HepG2 (cell line): ENCODE data around the gene DSE. TPM values are rescaled to one million over a fixed set of nuclear protein-coding genes. Genes with fewer than 3 reads are reported as not detected.

ENCODE experiments used
- ATAC-seq: fragments of 200-7000 bp; cut with Tn5 transposase; 3 replicates; pipeline ENCODE4 v1.9.1; 2020; ENCODE audit warnings: mild to moderate bottlenecking, moderate library complexity
- BruUV-seq: library from RNA; stranded (reverse); fragments of 400-500 nt; replicated peaks from 2 replicates; lab custom pipeline; 2021; lab: Mats Ljungman, UMichigan
- CTCF ChIA-PET: fragments of 300-600 bp; formaldehyde crosslinking; extraction: SDS; loops from one replicate; lab custom pipeline; 2021; ENCODE audit warnings: low total read pairs, inconsistent platforms, low intra/inter-chr PET ratio; lab: Yijun Ruan, JAX
- POLR2A ChIA-PET: fragments of 350-600 bp; sonication (Branson Sonifier 250); formaldehyde crosslinking; loops from one replicate; lab custom pipeline; 2020; ENCODE audit warnings: antibody characterized with exemption, inconsistent platforms; lab: Yijun Ruan, JAX
- DNase-seq: peaks from one replicate; pipeline ENCODE4 v3.0.0-alpha.2; 2015; ENCODE audit warnings: low spot score
- FAIRE-seq: peaks from 3 replicates; lab custom pipeline; 2011; peaks lifted over from hg19 to GRCh38; lab: Jason Lieb, UNC
- H2AFZ ChIP-seq: one replicate; pipeline ENCODE4 v1.6.1; 2011; ENCODE audit warnings: low read length, inconsistent platforms
- H3K27ac ChIP-seq: fragments of 300-600 bp; 3 replicates; pipeline ENCODE4 v1.8.0; 2011; ENCODE audit warnings: mixed run types, mild to moderate bottlenecking, mixed read lengths, low read length, inconsistent platforms; ENCODE audit not compliant: insufficient read depth; ENCODE audit errors: extremely low read length
- H3K27me3 ChIP-seq, 2 experiments: fragments of 200-600 bp in 1 of 2; 2 replicates in 1 of 2; 3 replicates in 1 of 2; pipeline versions ENCODE4 v1.6.0 to v1.8.0; 2011; ENCODE audit warnings: low read length in 2 of 2, mild to moderate bottlenecking in 2 of 2, moderate library complexity in 2 of 2, inconsistent platforms in 1 of 2; ENCODE audit not compliant: insufficient read depth in 2 of 2, control insufficient read depth in 1 of 2
- H3K36me3 ChIP-seq, 2 experiments: fragments of 200-600 bp in 1 of 2; replicated peaks in 1 of 2; 2 replicates in 1 of 2; 3 replicates in 1 of 2; pipeline versions ENCODE4 v1.5.1 to v1.8.0; 2011; ENCODE audit warnings: low read length in 2 of 2, inconsistent platforms in 1 of 2; ENCODE audit not compliant: insufficient read depth in 2 of 2, control insufficient read depth in 1 of 2
- H3K4me1 ChIP-seq: 2 replicates; pipeline ENCODE4 v1.5.1; 2012; ENCODE audit warnings: low read length, inconsistent platforms; ENCODE audit not compliant: insufficient read depth
- H3K4me2 ChIP-seq: 2 replicates; pipeline ENCODE4 v1.6.0; 2011; ENCODE audit warnings: low read depth, low read length, inconsistent platforms
- H3K4me3 ChIP-seq, 3 experiments: fragments of 200-600 bp in 1 of 3; sonication (generic), shearing (Covaris generic) in 1 of 3; replicated peaks in 1 of 3; 2 replicates each; pipeline ENCODE4 v1.5.1; 2011 to 2016; ENCODE audit warnings: low read length in 3 of 3, inconsistent platforms in 2 of 3, low read depth in 2 of 3, mild to moderate bottlenecking in 2 of 3, control low read depth in 1 of 3, mixed read lengths in 1 of 3; ENCODE audit not compliant: insufficient read depth in 1 of 3
- H3K79me2 ChIP-seq: one replicate; pipeline ENCODE4 v1.6.1; 2011; ENCODE audit warnings: low read length, inconsistent platforms; ENCODE audit not compliant: insufficient read depth
- H3K9ac ChIP-seq: 2 replicates; pipeline ENCODE4 v1.6.0; 2011; ENCODE audit warnings: mild to moderate bottlenecking, low read depth, low read length, inconsistent platforms; ENCODE audit not compliant: insufficient read depth
- H3K9me3 ChIP-seq: 2 replicates; pipeline ENCODE4 v1.5.1; 2012; ENCODE audit warnings: mild to moderate bottlenecking, low read length
- H4K20me1 ChIP-seq: 2 replicates; pipeline ENCODE4 v1.6.0; 2011; ENCODE audit warnings: inconsistent platforms, mild to moderate bottlenecking, low read length, moderate library complexity; ENCODE audit not compliant: insufficient read depth
- MZF1 ChIP-seq: sonication (generic); formaldehyde crosslinking; IDR thresholded peaks from 2 replicates; pipeline ENCODE4 v1.8.1; 2023; ENCODE audit warnings: mild to moderate bottlenecking, missing genetic modification reagents, borderline replicate concordance
- NR0B2 ChIP-seq: sonication (generic); formaldehyde crosslinking; IDR thresholded peaks from 2 replicates; pipeline ENCODE4 v1.4.0; 2020; ENCODE audit warnings: mild to moderate bottlenecking, missing genetic modification reagents
- RNF2 ChIP-seq: fragments of 450-650 bp; conservative IDR thresholded peaks from 2 replicates; pipeline ENCODE4 v1.6.1; 2016; ENCODE audit warnings: low read depth
- STAG1 ChIP-seq: sonication (generic); formaldehyde crosslinking; IDR thresholded peaks from 2 replicates; pipeline ENCODE4 v1.4.0; 2020; ENCODE audit warnings: missing genetic modification reagents
- WGBS: methylation state at CpG from one replicate; pipeline ENCODE4 v1.1.6; 2017; ENCODE audit warnings: low lambda C conversion rate; 5-methylcytosine and 5-hydroxymethylcytosine counted together
- in situ Hi-C: cut with HindIII; loops from 2 replicates; pipeline ENCODE4 v1.10.0; 2017; ENCODE audit warnings: low pct_unique_long_range_greater_than_20kb; ENCODE audit not compliant: extremely low pct_ligation_motif_present
- intact Hi-C: fragments of 100-400 bp; cut with micrococcal nuclease; formaldehyde crosslinking; loops from one replicate; pipeline ENCODE4 v1.10.0; 2022; ENCODE audit not compliant: unreplicated experiment
- polyA plus RNA-seq, 8 experiments: library from polyadenylated mRNA; depleted of rRNA in 3 of 8; stranded (reverse) in 7 of 8; unstranded in 1 of 8; fragments of >200 nt; fragmentation: Illumina TruSeq in 4 of 8; extraction: Trizol in 4 of 8; gene quantifications; 2 replicates each; pipeline versions ENCODE4 v1.2.1 to v1.2.3, GENCODE V29; 2011 to 2016; ENCODE audit warnings: low read depth in 4 of 8, missing spikeins in 1 of 8, mixed read lengths in 1 of 8; ENCODE audit not compliant: insufficient read depth in 1 of 8
- total RNA-seq, 5 experiments: library from RNA; depleted of rRNA; stranded (reverse); fragments of >200 nt; fragmentation: Illumina TruSeq; extraction: Trizol; gene quantifications; 2 replicates each; pipeline ENCODE4 v1.2.3, GENCODE V29; 2016; ENCODE audit warnings: low read depth in 1 of 5
- TF ChIP-seq, protein P1 (sequence below): sonication (generic); formaldehyde crosslinking; IDR thresholded peaks from 2 replicates; pipeline ENCODE4 v1.5.0; 2020; ENCODE audit warnings: mild to moderate bottlenecking, missing genetic modification reagents, moderate library complexity

DSE gene
- total and polyA plus RNA-seq, 2 of the 13 experiments (the other 11 are each of a cell fraction or from before 2014, with no cell fraction given): 2.6 to 4.6 TPM

DNA sequence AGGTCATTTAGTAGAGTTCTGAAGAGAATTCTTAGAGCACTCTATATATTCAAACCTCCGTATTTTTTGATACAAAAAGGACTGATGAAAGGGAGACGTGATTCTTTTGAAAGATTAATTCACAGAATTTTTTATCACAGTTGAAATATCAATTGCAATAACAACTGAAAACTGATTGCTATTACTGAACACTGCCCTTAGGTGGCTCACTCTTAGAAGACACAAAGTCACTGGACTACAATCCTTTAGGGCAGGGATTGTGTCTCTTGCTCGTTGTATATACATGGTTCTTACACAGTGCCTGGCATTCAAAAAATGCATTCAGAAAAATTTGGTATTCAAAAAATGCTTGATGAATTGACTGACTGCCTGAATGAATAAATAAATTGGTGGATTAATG is 73.3 kb downstream of the DSE start:
- DNase-seq: peak; percentile 21
- no peaks in the 10 kb centered on the region for H4K20me1 ChIP-seq
- H3K27me3 ChIP-seq: no peaks in the 10 kb centered on the region
- H3K4me3 ChIP-seq: no peak overlapping the region
- no peak overlapping the region for H3K27ac ChIP-seq
- no TSS peak for BruUV-seq
- no peak overlapping the region for H3K4me2 ChIP-seq
- peak; percentile 60 for FAIRE-seq
- ChIA-PET POLR2A (no interaction called here), CTCF (interaction anchor here (1.3 kb wide), 1 partner anchor 88 kb away, joined by 4 read pairs; no protein-coding TSS in a partner anchor)
- H3K79me2 ChIP-seq: no peaks in the 10 kb centered on the region
- intact Hi-C loops (loop anchor here (1.0 kb wide), 1 partner anchor 88 kb away; no protein-coding TSS in a partner anchor), in situ Hi-C loops (no loop called here)
- 5% methylated on average over 3 of the region's 3 CpGs for WGBS
- H3K9me3 ChIP-seq: no peaks in the 10 kb centered on the region
- H2AFZ ChIP-seq: no peak overlapping the region
- TF ChIP-seq MZF1 (CRISPR knock-in tag) (no peak), STAG1 (peak; percentile 36)
- TF ChIP-seq, protein P1, sequence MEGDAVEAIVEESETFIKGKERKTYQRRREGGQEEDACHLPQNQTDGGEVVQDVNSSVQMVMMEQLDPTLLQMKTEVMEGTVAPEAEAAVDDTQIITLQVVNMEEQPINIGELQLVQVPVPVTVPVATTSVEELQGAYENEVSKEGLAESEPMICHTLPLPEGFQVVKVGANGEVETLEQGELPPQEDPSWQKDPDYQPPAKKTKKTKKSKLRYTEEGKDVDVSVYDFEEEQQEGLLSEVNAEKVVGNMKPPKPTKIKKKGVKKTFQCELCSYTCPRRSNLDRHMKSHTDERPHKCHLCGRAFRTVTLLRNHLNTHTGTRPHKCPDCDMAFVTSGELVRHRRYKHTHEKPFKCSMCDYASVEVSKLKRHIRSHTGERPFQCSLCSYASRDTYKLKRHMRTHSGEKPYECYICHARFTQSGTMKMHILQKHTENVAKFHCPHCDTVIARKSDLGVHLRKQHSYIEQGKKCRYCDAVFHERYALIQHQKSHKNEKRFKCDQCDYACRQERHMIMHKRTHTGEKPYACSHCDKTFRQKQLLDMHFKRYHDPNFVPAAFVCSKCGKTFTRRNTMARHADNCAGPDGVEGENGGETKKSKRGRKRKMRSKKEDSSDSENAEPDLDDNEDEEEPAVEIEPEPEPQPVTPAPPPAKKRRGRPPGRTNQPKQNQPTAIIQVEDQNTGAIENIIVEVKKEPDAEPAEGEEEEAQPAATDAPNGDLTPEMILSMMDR: peak; percentile 51
- no peaks in the 10 kb centered on the region for H3K4me1 ChIP-seq
- no peak overlapping the region for H3K9ac ChIP-seq
- no peaks in the 10 kb centered on the region for H3K36me3 ChIP-seq
- peak; percentile 87 for ATAC-seq

DNA sequence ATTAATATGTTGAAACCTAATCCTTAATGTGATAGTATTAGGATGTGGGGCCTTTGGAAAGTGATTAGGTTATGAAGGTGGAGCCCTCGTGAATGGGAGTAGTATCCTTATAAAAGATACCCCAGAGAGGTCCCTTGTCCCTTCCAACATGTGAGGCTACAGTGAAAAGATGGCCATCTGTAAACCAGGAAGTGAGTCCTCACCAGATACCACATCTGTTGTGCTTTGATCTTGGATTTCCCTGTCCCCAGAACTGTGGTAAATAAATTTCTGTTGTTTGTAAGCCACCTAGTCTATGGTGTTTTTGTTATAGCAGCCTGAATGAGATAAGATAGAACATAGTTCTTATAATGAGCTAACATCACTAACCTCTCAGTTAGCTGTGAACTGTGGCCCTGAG is 73.8 kb downstream of the DSE start:
- no peak overlapping the region for H3K9ac ChIP-seq
- 0% methylated on average over 1 of the region's 1 CpG for WGBS
- no peak overlapping the region for H2AFZ ChIP-seq
- H3K27me3 ChIP-seq: no peaks in the 10 kb centered on the region
- intact Hi-C loops: loop anchor here (1.0 kb wide), 1 partner anchor 88 kb away; no protein-coding TSS in a partner anchor
- ChIA-PET CTCF (interaction anchor here (1.3 kb wide), 1 partner anchor 87 kb away, joined by 4 read pairs; no protein-coding TSS in a partner anchor), POLR2A (no interaction called here)
- no peak for ATAC-seq
- no peaks in the 10 kb centered on the region for H3K9me3 ChIP-seq
- no TSS peak for BruUV-seq
- no peak overlapping the region for H3K4me2 ChIP-seq
- FAIRE-seq: no peak
- no peaks in the 10 kb centered on the region for H3K79me2 ChIP-seq
- H3K36me3 ChIP-seq: no peaks in the 10 kb centered on the region
- TF ChIP-seq RNF2 (no peak), NR0B2 (CRISPR knock-in tag) (no peak)
- DNase-seq: no peak
- no peaks in the 10 kb centered on the region for H4K20me1 ChIP-seq
- H3K4me3 ChIP-seq: no peak overlapping the region
- in situ Hi-C loops: no loop called here
- no peaks in the 10 kb centered on the region for H3K4me1 ChIP-seq
- H3K27ac ChIP-seq: no peak overlapping the region
